HepG2 (cell line): Measurements from ENCODE around the gene NDUFAF3. TPM values are rescaled to one million over a fixed set of nuclear protein-coding genes. Genes with fewer than 3 reads are reported as not detected.
A peak's percentile ranks its signal among the peaks of the same experiment; 100 is the strongest.

Source experiments
- CAMTA2 ChIP-seq: sonication (generic); formaldehyde crosslinking; IDR thresholded peaks from 2 replicates; pipeline ENCODE4 v1.4.0; 2020; ENCODE audit warnings: mild to moderate bottlenecking, missing genetic modification reagents, borderline replicate concordance
- MEIS2 ChIP-seq: sonication (generic); formaldehyde crosslinking; IDR thresholded peaks from 2 replicates; pipeline ENCODE4 v1.9.0; 2021; ENCODE audit warnings: mild to moderate bottlenecking, missing genetic modification reagents
- MYNN ChIP-seq: sonication (generic); formaldehyde crosslinking; IDR thresholded peaks from 2 replicates; pipeline ENCODE4 v1.4.0; 2020; ENCODE audit warnings: mild to moderate bottlenecking, low read depth, missing genetic modification reagents
- SMARCE1 ChIP-seq: fragments of 450-650 bp; IDR thresholded peaks from 2 replicates; pipeline ENCODE4 v1.6.1; 2017; ENCODE audit warnings: borderline replicate concordance
- SYNCRIP ChIP-seq: fragments of 200-400 bp; formaldehyde crosslinking; IDR thresholded peaks from 2 replicates; pipeline ENCODE4 v1.6.1; 2018; ENCODE audit warnings: mild to moderate bottlenecking, low read depth, low read length; ENCODE audit not compliant: insufficient read depth
- TOE1 ChIP-seq: sonication (generic); formaldehyde crosslinking; IDR thresholded peaks from 2 replicates; pipeline ENCODE4 v1.4.0; 2020; ENCODE audit warnings: mild to moderate bottlenecking, missing genetic modification reagents
- WIZ ChIP-seq: sonication (generic); formaldehyde crosslinking; IDR thresholded peaks from 2 replicates; pipeline ENCODE4 v1.5.1; 2020; ENCODE audit warnings: mild to moderate bottlenecking, missing genetic modification reagents
- ZNF101 ChIP-seq: sonication (generic); formaldehyde crosslinking; IDR thresholded peaks from 2 replicates; pipeline ENCODE4 v1.4.0; 2020; ENCODE audit warnings: mild to moderate bottlenecking, low read depth, missing genetic modification reagents, borderline replicate concordance
- ZNF121 ChIP-seq: sonication (generic); formaldehyde crosslinking; IDR thresholded peaks from 2 replicates; pipeline ENCODE4 v1.5.0; 2020; ENCODE audit warnings: mild to moderate bottlenecking, missing genetic modification reagents
- ZNF24 ChIP-seq: fragments of 450-650 bp; IDR thresholded peaks from 2 replicates; pipeline ENCODE4 v1.6.1; 2017; ENCODE audit warnings: antibody characterized with exemption, mild to moderate bottlenecking
- ZNF441 ChIP-seq: sonication (generic); formaldehyde crosslinking; IDR thresholded peaks from 2 replicates; pipeline ENCODE4 v1.7.0; 2021; ENCODE audit warnings: missing genetic modification reagents, borderline replicate concordance
- ZNF552 ChIP-seq: sonication (generic); formaldehyde crosslinking; IDR thresholded peaks from 2 replicates; pipeline ENCODE4 v1.9.0; 2022; ENCODE audit warnings: missing genetic modification reagents, mild to moderate bottlenecking, borderline replicate concordance
- ZNF567 ChIP-seq: sonication (generic); formaldehyde crosslinking; IDR thresholded peaks from 2 replicates; pipeline ENCODE4 v1.8.1; 2023; ENCODE audit warnings: mild to moderate bottlenecking, missing genetic modification reagents, borderline replicate concordance
- ZNF775 ChIP-seq: sonication (generic); formaldehyde crosslinking; IDR thresholded peaks from 2 replicates; pipeline ENCODE4 v1.4.0; 2020; ENCODE audit warnings: missing genetic modification reagents, mild to moderate bottlenecking, moderate library complexity, borderline replicate concordance
- ZSCAN30 ChIP-seq: sonication (generic); formaldehyde crosslinking; IDR thresholded peaks from 2 replicates; pipeline ENCODE4 v1.5.0; 2020; ENCODE audit warnings: mild to moderate bottlenecking, missing genetic modification reagents
- polyA plus RNA-seq, 8 experiments: library from polyadenylated mRNA; depleted of rRNA in 3 of 8; stranded (reverse) in 7 of 8; unstranded in 1 of 8; fragments of >200 nt; fragmentation: Illumina TruSeq in 4 of 8; extraction: Trizol in 4 of 8; gene quantifications; 2 replicates each; pipeline versions ENCODE4 v1.2.1 to v1.2.3, GENCODE V29; 2011 to 2016; ENCODE audit warnings: low read depth in 4 of 8, missing spikeins in 1 of 8, mixed read lengths in 1 of 8; ENCODE audit not compliant: insufficient read depth in 1 of 8
- total RNA-seq, 5 experiments: library from RNA; depleted of rRNA; stranded (reverse); fragments of >200 nt; fragmentation: Illumina TruSeq; extraction: Trizol; gene quantifications; 2 replicates each; pipeline ENCODE4 v1.2.3, GENCODE V29; 2016; ENCODE audit warnings: low read depth in 1 of 5
- TF ChIP-seq, protein P1 (sequence below): sonication (generic); formaldehyde crosslinking; IDR thresholded peaks from 2 replicates; pipeline ENCODE4 v1.8.0; 2022; ENCODE audit warnings: missing genetic modification reagents, mild to moderate bottlenecking, inconsistent platforms, borderline replicate concordance
- TF ChIP-seq, protein P2 (sequence below): IDR thresholded peaks from 2 replicates; pipeline ENCODE4 v1.6.1; 2016; ENCODE audit warnings: missing compliant biosample characterization, missing genetic modification reagents, borderline replicate concordance
- TF ChIP-seq, protein P3 (sequence below): sonication (generic); formaldehyde crosslinking; IDR thresholded peaks from 2 replicates; pipeline ENCODE4 v1.4.0; 2020; ENCODE audit warnings: missing genetic modification reagents, borderline replicate concordance
- TF ChIP-seq, protein P4 (sequence below): sonication (generic); formaldehyde crosslinking; IDR thresholded peaks from 2 replicates; pipeline ENCODE4 v1.8.0; 2022; ENCODE audit warnings: missing genetic modification reagents, mild to moderate bottlenecking, moderate library complexity, borderline replicate concordance
- TF ChIP-seq, protein P5 (sequence below): IDR thresholded peaks from 2 replicates; pipeline ENCODE4 v1.6.1; 2018; ENCODE audit warnings: missing genetic modification reagents

NDUFAF3 gene
- total and polyA plus RNA-seq, 2 of the 13 experiments (the other 11 are each of a cell fraction or from before 2014, with no cell fraction given), result 39.0 to 50.0 TPM

DNA sequence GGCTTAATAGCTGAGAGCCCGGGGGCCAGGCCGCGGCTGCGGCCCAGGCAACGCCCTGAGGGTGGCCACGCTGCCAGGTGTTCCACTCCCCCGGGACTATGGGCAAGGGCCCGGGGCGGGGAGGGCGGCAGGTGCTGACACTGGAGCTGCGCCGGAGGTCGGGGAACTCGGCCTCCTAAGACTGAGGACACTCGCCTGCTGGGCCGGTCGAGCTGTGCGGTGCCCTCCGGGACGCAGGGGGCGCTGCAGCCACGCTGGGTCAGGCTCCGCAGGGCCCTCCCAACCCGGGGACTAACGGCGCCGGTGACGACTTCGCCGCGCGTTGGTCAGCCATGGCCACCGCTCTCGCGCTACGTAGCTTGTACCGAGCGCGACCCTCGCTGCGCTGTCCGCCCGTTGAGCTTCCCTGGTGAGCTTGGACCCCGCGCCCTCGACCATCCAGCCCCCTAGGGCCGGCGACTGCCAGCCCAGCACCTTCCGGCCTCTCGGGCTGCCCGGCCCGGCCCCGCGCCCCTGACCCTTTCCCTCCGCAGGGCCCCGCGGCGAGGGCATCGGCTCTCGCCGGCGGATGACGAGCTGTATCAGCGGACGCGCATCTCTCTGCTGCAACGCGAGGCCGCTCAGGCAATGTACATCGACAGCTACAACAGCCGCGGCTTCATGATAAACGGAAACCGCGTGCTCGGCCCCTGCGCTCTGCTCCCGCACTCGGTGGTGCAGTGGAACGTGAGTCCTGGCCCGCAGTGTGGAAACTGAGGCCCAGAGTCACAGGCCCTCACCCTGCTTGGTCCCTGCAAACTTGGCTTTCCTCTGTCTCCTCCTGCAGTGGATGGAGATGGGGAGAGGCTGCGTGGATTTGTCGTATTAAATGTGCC is at the start of gene NDUFAF3 (continued):
- no peak for TF ChIP-seq ZNF101
- 0 out of 2 replicates have a peak, but pooled peaks have one; percentile 10 for TF ChIP-seq ZNF24
- TF ChIP-seq, protein P1, sequence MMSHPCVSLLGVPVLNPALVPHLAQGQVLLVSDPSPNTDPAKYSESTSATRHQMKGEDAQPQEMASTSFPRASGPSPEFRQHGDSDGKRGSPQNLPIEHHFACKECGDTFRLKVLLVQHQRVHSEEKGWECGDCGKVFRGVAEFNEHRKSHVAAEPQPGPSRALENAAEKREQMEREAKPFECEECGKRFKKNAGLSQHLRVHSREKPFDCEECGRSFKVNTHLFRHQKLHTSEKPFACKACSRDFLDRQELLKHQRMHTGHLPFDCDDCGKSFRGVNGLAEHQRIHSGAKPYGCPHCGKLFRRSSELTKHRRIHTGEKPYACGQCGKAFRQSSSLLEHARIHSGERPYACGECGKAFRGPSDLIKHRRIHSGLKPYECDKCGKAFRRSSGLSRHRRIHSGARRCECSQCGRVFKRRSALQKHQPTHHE (CRISPR knock-in tag), result peak; percentile 95; the same call in 1 of the 2 replicates
- no peak for TF ChIP-seq ZNF441
- TF ChIP-seq ZNF121, result no peak
- TF ChIP-seq, protein P2, sequence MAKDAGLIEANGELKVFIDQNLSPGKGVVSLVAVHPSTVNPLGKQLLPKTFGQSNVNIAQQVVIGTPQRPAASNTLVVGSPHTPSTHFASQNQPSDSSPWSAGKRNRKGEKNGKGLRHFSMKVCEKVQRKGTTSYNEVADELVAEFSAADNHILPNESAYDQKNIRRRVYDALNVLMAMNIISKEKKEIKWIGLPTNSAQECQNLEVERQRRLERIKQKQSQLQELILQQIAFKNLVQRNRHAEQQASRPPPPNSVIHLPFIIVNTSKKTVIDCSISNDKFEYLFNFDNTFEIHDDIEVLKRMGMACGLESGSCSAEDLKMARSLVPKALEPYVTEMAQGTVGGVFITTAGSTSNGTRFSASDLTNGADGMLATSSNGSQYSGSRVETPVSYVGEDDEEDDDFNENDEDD (CRISPR knock-in tag), result no peak
- TF ChIP-seq TOE1 (CRISPR knock-in tag), result no peak
- peak; percentile 30; the same call in 1 of the 2 replicates for TF ChIP-seq ZNF567 (CRISPR knock-in tag)
- no peak for TF ChIP-seq ZNF775 (CRISPR knock-in tag)
- TF ChIP-seq MYNN (CRISPR knock-in tag), result no peak
- TF ChIP-seq WIZ (CRISPR knock-in tag), result no peak
- TF ChIP-seq MEIS2, result peak; percentile 72; the same call in 1 of the 2 replicates
- TF ChIP-seq ZNF552, result peak; percentile 54
- TF ChIP-seq SMARCE1, result no peak
- TF ChIP-seq, protein P3, sequence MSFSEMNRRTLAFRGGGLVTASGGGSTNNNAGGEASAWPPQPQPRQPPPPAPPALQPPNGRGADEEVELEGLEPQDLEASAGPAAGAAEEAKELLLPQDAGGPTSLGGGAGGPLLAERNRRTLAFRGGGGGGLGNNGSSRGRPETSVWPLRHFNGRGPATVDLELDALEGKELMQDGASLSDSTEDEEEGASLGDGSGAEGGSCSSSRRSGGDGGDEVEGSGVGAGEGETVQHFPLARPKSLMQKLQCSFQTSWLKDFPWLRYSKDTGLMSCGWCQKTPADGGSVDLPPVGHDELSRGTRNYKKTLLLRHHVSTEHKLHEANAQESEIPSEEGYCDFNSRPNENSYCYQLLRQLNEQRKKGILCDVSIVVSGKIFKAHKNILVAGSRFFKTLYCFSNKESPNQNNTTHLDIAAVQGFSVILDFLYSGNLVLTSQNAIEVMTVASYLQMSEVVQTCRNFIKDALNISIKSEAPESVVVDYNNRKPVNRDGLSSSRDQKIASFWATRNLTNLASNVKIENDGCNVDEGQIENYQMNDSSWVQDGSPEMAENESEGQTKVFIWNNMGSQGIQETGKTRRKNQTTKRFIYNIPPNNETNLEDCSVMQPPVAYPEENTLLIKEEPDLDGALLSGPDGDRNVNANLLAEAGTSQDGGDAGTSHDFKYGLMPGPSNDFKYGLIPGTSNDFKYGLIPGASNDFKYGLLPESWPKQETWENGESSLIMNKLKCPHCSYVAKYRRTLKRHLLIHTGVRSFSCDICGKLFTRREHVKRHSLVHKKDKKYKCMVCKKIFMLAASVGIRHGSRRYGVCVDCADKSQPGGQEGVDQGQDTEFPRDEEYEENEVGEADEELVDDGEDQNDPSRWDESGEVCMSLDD (CRISPR knock-in tag), result peak; percentile 80; the same call in 1 of the 2 replicates
- TF ChIP-seq CAMTA2 (CRISPR knock-in tag), result peak; percentile 93; the same call in 1 of the 2 replicates
- no peak for TF ChIP-seq SYNCRIP
- TF ChIP-seq ZSCAN30 (CRISPR knock-in tag), result peak; percentile 97
- TF ChIP-seq, protein P4, sequence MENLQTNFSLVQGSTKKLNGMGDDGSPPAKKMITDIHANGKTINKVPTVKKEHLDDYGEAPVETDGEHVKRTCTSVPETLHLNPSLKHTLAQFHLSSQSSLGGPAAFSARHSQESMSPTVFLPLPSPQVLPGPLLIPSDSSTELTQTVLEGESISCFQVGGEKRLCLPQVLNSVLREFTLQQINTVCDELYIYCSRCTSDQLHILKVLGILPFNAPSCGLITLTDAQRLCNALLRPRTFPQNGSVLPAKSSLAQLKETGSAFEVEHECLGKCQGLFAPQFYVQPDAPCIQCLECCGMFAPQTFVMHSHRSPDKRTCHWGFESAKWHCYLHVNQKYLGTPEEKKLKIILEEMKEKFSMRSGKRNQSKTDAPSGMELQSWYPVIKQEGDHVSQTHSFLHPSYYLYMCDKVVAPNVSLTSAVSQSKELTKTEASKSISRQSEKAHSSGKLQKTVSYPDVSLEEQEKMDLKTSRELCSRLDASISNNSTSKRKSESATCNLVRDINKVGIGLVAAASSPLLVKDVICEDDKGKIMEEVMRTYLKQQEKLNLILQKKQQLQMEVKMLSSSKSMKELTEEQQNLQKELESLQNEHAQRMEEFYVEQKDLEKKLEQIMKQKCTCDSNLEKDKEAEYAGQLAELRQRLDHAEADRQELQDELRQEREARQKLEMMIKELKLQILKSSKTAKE (CRISPR knock-in tag), result no peak
- TF ChIP-seq, protein P5, sequence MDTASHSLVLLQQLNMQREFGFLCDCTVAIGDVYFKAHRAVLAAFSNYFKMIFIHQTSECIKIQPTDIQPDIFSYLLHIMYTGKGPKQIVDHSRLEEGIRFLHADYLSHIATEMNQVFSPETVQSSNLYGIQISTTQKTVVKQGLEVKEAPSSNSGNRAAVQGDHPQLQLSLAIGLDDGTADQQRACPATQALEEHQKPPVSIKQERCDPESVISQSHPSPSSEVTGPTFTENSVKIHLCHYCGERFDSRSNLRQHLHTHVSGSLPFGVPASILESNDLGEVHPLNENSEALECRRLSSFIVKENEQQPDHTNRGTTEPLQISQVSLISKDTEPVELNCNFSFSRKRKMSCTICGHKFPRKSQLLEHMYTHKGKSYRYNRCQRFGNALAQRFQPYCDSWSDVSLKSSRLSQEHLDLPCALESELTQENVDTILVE (CRISPR knock-in tag), result peak; percentile 91; the same call in 1 of the 2 replicates
